H1 (cell line): ENCODE measurements around the gene NTN1. TPM values are rescaled to one million over a fixed set of nuclear protein-coding genes. Genes with fewer than 3 reads are reported as not detected.

Experiments
- CTCF ChIA-PET: fragments of 300-600 bp; sonication (Branson Sonifier 250); formaldehyde crosslinking; loops from one replicate; lab custom pipeline; 2021; ENCODE audit not compliant: partially characterized antibody; lab: Charles Lee
- POLR2A ChIA-PET: fragments of 300-600 bp; sonication (Branson Sonifier 250); formaldehyde crosslinking; loops from one replicate; lab custom pipeline; 2021; ENCODE audit warnings: inconsistent platforms; ENCODE audit not compliant: partially characterized antibody; lab: Charles Lee
- DNase-seq, 2 experiments: peaks; one replicate each; pipeline versions ENCODE4 v3.0.0 to v3.0.0-alpha.2; 2010 to 2022; ENCODE audit warnings: low spot score in 2 of 2, low read depth in 1 of 2, mixed read lengths in 1 of 2
- FAIRE-seq: peaks from 2 replicates; lab custom pipeline; 2011; peaks lifted over from hg19 to GRCh38; lab: Jason Lieb, UNC
- H2AFZ ChIP-seq: 2 replicates; pipeline ENCODE4 v1.8.1; 2012; ENCODE audit warnings: low read length, inconsistent platforms
- H2AK5ac ChIP-seq: 2 replicates; pipeline ENCODE4 v1.6.1; 2013; ENCODE audit warnings: low read depth, low read length
- H2BK120ac ChIP-seq: replicated peaks from 2 replicates; pipeline ENCODE3; 2013; ENCODE audit warnings: low read depth, low read length, inconsistent platforms
- H2BK12ac ChIP-seq: 2 replicates; pipeline ENCODE4 v1.6.1; 2013; ENCODE audit warnings: low read depth, low read length
- H2BK15ac ChIP-seq: 2 replicates; pipeline ENCODE4 v1.6.1; 2013; ENCODE audit warnings: low read length
- H2BK20ac ChIP-seq: 2 replicates; pipeline ENCODE4 v1.6.1; 2013; ENCODE audit warnings: low read length
- H2BK5ac ChIP-seq: 2 replicates; pipeline ENCODE4 v1.6.1; 2013; ENCODE audit warnings: low read depth, low read length
- H3K14ac ChIP-seq: 2 replicates; pipeline ENCODE4 v1.6.1; 2013; ENCODE audit warnings: inconsistent platforms; ENCODE audit not compliant: insufficient read length
- H3K18ac ChIP-seq: 2 replicates; pipeline ENCODE4 v1.6.1; 2013; ENCODE audit warnings: low read length; ENCODE audit errors: extremely low read depth
- H3K23ac ChIP-seq: 2 replicates; pipeline ENCODE4 v1.6.1; 2013; ENCODE audit warnings: inconsistent platforms; ENCODE audit not compliant: insufficient read length
- H3K23me2 ChIP-seq: 2 replicates; pipeline ENCODE4 v1.6.1; 2013; ENCODE audit warnings: low read depth, low read length
- H3K27ac ChIP-seq: 2 replicates; pipeline ENCODE4 v1.6.1; 2011; ENCODE audit warnings: low read depth, low read length, inconsistent platforms
- H3K27me3 ChIP-seq, 4 experiments: replicated peaks in 1 of 4; 1 replicate in 1 of 4; 2 replicates in 3 of 4; pipeline versions ENCODE4 v1.6.1 to v1.8.1; 2011 to 2013; ENCODE audit warnings: low read length in 3 of 4, mild to moderate bottlenecking in 3 of 4, inconsistent platforms in 2 of 4, mixed read lengths in 2 of 4, moderate library complexity in 1 of 4; ENCODE audit not compliant: control insufficient read depth in 3 of 4, insufficient read depth in 3 of 4; ENCODE audit errors: extremely low read depth in 1 of 4
- H3K36me3 ChIP-seq, 4 experiments: 2 replicates each; pipeline versions ENCODE4 v1.6.1 to v1.8.1; 2011 to 2013; ENCODE audit warnings: mild to moderate bottlenecking in 4 of 4, low read length in 3 of 4, moderate library complexity in 2 of 4, control low read depth in 1 of 4, inconsistent platforms in 1 of 4; ENCODE audit not compliant: insufficient read depth in 4 of 4, control insufficient read depth in 2 of 4
- H3K4ac ChIP-seq: replicated peaks from 2 replicates; pipeline ENCODE3; 2013; ENCODE audit warnings: low read length, low read depth, mixed read lengths, inconsistent platforms; ENCODE audit not compliant: insufficient read length
- H3K4me1 ChIP-seq, 4 experiments: replicated peaks in 1 of 4; 1 replicate in 1 of 4; 2 replicates in 3 of 4; pipeline versions ENCODE4 v1.6.1 to v1.8.1; 2011 to 2013; ENCODE audit warnings: low read length in 3 of 4, inconsistent platforms in 2 of 4, mixed read lengths in 1 of 4; ENCODE audit not compliant: insufficient read depth in 4 of 4, control insufficient read depth in 3 of 4
- H3K4me2 ChIP-seq, 2 experiments: 2 replicates each; pipeline versions ENCODE4 v1.6.1 to v1.8.1; 2011 to 2013; ENCODE audit warnings: low read depth in 2 of 2, low read length in 2 of 2, control low read depth in 1 of 2, inconsistent platforms in 1 of 2, mild to moderate bottlenecking in 1 of 2; ENCODE audit not compliant: insufficient read depth in 1 of 2
- H3K4me3 ChIP-seq, 4 experiments: fragments of 200-600, 300-600 bp in 1 of 4; sonication (generic), shearing (Covaris generic), sonication (Bioruptor Twin) in 1 of 4; 2 replicates each; pipeline versions ENCODE4 v1.5.1 to v1.8.1; 2011 to 2016; ENCODE audit warnings: low read length in 4 of 4, low read depth in 3 of 4, control low read depth in 2 of 4, inconsistent platforms in 2 of 4, mild to moderate bottlenecking in 2 of 4, mixed read lengths in 1 of 4, moderate library complexity in 1 of 4; ENCODE audit not compliant: insufficient read depth in 2 of 4; ENCODE audit errors: extremely low read depth in 1 of 4
- H3K56ac ChIP-seq: replicated peaks from 2 replicates; pipeline ENCODE3; 2013; ENCODE audit warnings: low read depth, mild to moderate bottlenecking, mixed read lengths, low read length, inconsistent platforms; ENCODE audit not compliant: insufficient read length
- H3K79me1 ChIP-seq: 2 replicates; pipeline ENCODE4 v1.6.1; 2013; ENCODE audit warnings: low read depth, low read length, control low read depth
- H3K79me2 ChIP-seq, 2 experiments: 2 replicates each; pipeline versions ENCODE4 v1.6.1 to v1.8.1; 2012 to 2013; ENCODE audit warnings: low read length in 2 of 2, mild to moderate bottlenecking in 2 of 2, inconsistent platforms in 1 of 2; ENCODE audit not compliant: insufficient read depth in 2 of 2, control insufficient read depth in 1 of 2
- H3K9ac ChIP-seq, 4 experiments: replicated peaks in 1 of 4; 1 replicate in 1 of 4; 2 replicates in 3 of 4; pipeline versions ENCODE4 v1.6.1 to v1.8.1; 2011 to 2013; ENCODE audit warnings: low read depth in 3 of 4, low read length in 3 of 4, control low read depth in 2 of 4, mild to moderate bottlenecking in 2 of 4, moderate library complexity in 2 of 4, inconsistent platforms in 1 of 4; ENCODE audit errors: extremely low read depth in 1 of 4
- H3K9me3 ChIP-seq, 2 experiments: 2 replicates each; pipeline versions ENCODE4 v1.6.1 to v1.8.1; 2012 to 2013; ENCODE audit warnings: mild to moderate bottlenecking in 2 of 2, moderate library complexity in 2 of 2, control low read depth in 1 of 2, inconsistent platforms in 1 of 2, low read depth in 1 of 2, low read length in 1 of 2, mixed read lengths in 1 of 2; ENCODE audit not compliant: insufficient read depth in 2 of 2
- H4K20me1 ChIP-seq, 2 experiments: replicated peaks in 1 of 2; 2 replicates each; pipeline versions ENCODE3 to v1.8.1; 2011 to 2013; ENCODE audit warnings: inconsistent platforms in 2 of 2, low read length in 2 of 2, mild to moderate bottlenecking in 1 of 2; ENCODE audit not compliant: insufficient read depth in 2 of 2, control insufficient read depth in 1 of 2
- H4K5ac ChIP-seq: 2 replicates; pipeline ENCODE4 v1.6.1; 2013; ENCODE audit warnings: low read length, low read depth, mixed read lengths, inconsistent platforms; ENCODE audit not compliant: insufficient read length
- H4K8ac ChIP-seq: 2 replicates; pipeline ENCODE4 v1.8.0; 2013; ENCODE audit warnings: mild to moderate bottlenecking, moderate library complexity, low read length, inconsistent platforms; ENCODE audit not compliant: insufficient read depth; ENCODE audit errors: extremely low read depth
- H4K91ac ChIP-seq: replicated peaks from 2 replicates; pipeline ENCODE3; 2013; ENCODE audit warnings: low read length, mixed read lengths, inconsistent platforms; ENCODE audit not compliant: insufficient read length
- CHD1 ChIP-seq: IDR thresholded peaks from 2 replicates; pipeline ENCODE4 v1.6.1; 2012; ENCODE audit warnings: low read depth, low read length, improper control_type of control experiment
- CREB1 ChIP-seq: IDR thresholded peaks from 2 replicates; pipeline ENCODE4 v1.6.1; 2012; ENCODE audit warnings: inconsistent platforms
- EGR1 ChIP-seq: IDR thresholded peaks from 2 replicates; pipeline ENCODE4 v1.6.1; 2011; ENCODE audit warnings: low read depth, low read length, borderline replicate concordance
- EP300 ChIP-seq, 2 experiments: IDR thresholded peaks; 1 replicate in 1 of 2; 2 replicates in 1 of 2; pipeline ENCODE4 v1.6.1; 2011 to 2012; ENCODE audit warnings: low read depth in 2 of 2, low read length in 2 of 2, mild to moderate bottlenecking in 2 of 2, borderline replicate concordance in 1 of 2, inconsistent platforms in 1 of 2, moderate library complexity in 1 of 2
- FOSL1 ChIP-seq: IDR thresholded peaks from 2 replicates; pipeline ENCODE4 v1.6.1; 2011; ENCODE audit warnings: mild to moderate bottlenecking, low read depth, low read length, moderate library complexity; ENCODE audit not compliant: insufficient read depth
- GABPA ChIP-seq: IDR thresholded peaks from 2 replicates; pipeline ENCODE4 v1.6.1; 2011; ENCODE audit warnings: mild to moderate bottlenecking, low read length, moderate library complexity, borderline replicate concordance; ENCODE audit not compliant: insufficient read depth
- HDAC2 ChIP-seq, 2 experiments: fragments of 300-600 bp in 1 of 2; sonication (generic) in 1 of 2; IDR thresholded peaks; 2 replicates each; pipeline ENCODE4 v1.6.1; 2011 to 2012; ENCODE audit warnings: low read depth in 2 of 2, low read length in 2 of 2, mild to moderate bottlenecking in 2 of 2, moderate library complexity in 2 of 2, borderline replicate concordance in 1 of 2, inconsistent platforms in 1 of 2
- HDAC6 ChIP-seq: IDR thresholded peaks from one replicate; pipeline ENCODE4 v1.7.1; 2012; ENCODE audit warnings: low read depth, mild to moderate bottlenecking, inconsistent platforms, low read length, moderate library complexity
- MAFK ChIP-seq: IDR thresholded peaks from 2 replicates; pipeline ENCODE4 v1.6.1; 2012; ENCODE audit warnings: low read depth, mild to moderate bottlenecking, improper control_type of control experiment, low read length
- POU5F1 ChIP-seq: IDR thresholded peaks from 2 replicates; pipeline ENCODE4 v1.6.1; 2011; ENCODE audit warnings: low read depth, mild to moderate bottlenecking, low read length, moderate library complexity
- RAD21 ChIP-seq, 2 experiments: IDR thresholded peaks in 1 of 2; conservative IDR thresholded peaks in 1 of 2; 2 replicates each; pipeline ENCODE4 v1.6.1; 2011; ENCODE audit warnings: low read depth in 2 of 2, low read length in 2 of 2, improper control_type of control experiment in 1 of 2, inconsistent platforms in 1 of 2, mild to moderate bottlenecking in 1 of 2, moderate library complexity in 1 of 2
- RFX5 ChIP-seq: IDR thresholded peaks from 2 replicates; pipeline ENCODE4 v1.6.1; 2011; ENCODE audit warnings: low read depth, low read length, improper control_type of control experiment, borderline replicate concordance
- SIX5 ChIP-seq: IDR thresholded peaks from 2 replicates; pipeline ENCODE4 v1.6.1; 2011; ENCODE audit warnings: mild to moderate bottlenecking, low read depth, low read length
- TCF12 ChIP-seq: IDR thresholded peaks from 2 replicates; pipeline ENCODE4 v1.6.1; 2011; ENCODE audit warnings: low read depth, mild to moderate bottlenecking, low read length
- WGBS, 2 experiments: shearing (Covaris generic) in 1 of 2; methylation state at CpG; one replicate each; pipeline versions ENCODE4 v1.1.6 to v1.1.7; 2013 to 2015; ENCODE audit warnings: low lambda C conversion rate in 2 of 2, mixed read lengths in 2 of 2, inconsistent platforms in 1 of 2, low coverage in 1 of 2, missing lambda C conversion rate in 1 of 2; ENCODE audit not compliant: insufficient replicate concordance in 2 of 2, insufficient coverage in 1 of 2, insufficient read length in 1 of 2; ENCODE audit errors: extremely low coverage in 1 of 2, missing lambda C conversion rate in 1 of 2; 5-methylcytosine and 5-hydroxymethylcytosine counted together
- polyA plus RNA-seq, 7 experiments: library from polyadenylated mRNA; depleted of rRNA in 3 of 7; stranded (reverse) in 5 of 7; unstranded in 2 of 7; fragments of >200 nt in 5 of 7; fragments of 200-250 nt in 2 of 7; gene quantifications; 1 replicate in 5 of 7; 2 replicates in 1 of 7; 4 replicates in 1 of 7; pipeline versions ENCODE4 v1.2.1 to v1.2.3, GENCODE V29; 2011 to 2013; ENCODE audit warnings: missing spikeins in 2 of 7, mixed read lengths in 2 of 7
- total RNA-seq: library from RNA; stranded (reverse); fragmentation: NEBNext Ultra II Directional; extraction: Animal tissue kit (Norgen Biotek cat#: 25700); gene quantifications from 2 replicates; pipeline ENCODE4 v1.2.1, GENCODE V29; 2021

Gene NTN1
- total and polyA plus RNA-seq, 2 of the 8 experiments (the other 6 are each of a cell fraction or from before 2014, with no cell fraction given), result 2.0 to 2.3 TPM

GRCh38 chr17:9127340-9127739 is 106.0 kb downstream of the NTN1 start:
- H3K79me1 ChIP-seq, result no peaks in the 10 kb centered on the region
- no peak overlapping the region for H3K23ac ChIP-seq
- no peak overlapping the region for H2BK12ac ChIP-seq
- H3K4me1 ChIP-seq, result no peaks in the 10 kb centered on the region
- H4K8ac ChIP-seq, result no peak overlapping the region
- peak overlapping the region; percentile 78 for H4K91ac ChIP-seq
- H3K27me3 ChIP-seq, result no peaks in the 10 kb centered on the region
- H2BK120ac ChIP-seq, result no peak overlapping the region
- DNase-seq (no peak), FAIRE-seq (no peak)
- no peak overlapping the region; a peak in 1 of 7 replicates for H3K9ac ChIP-seq
- H3K4me3 ChIP-seq, result no peak overlapping the region
- no peaks in the 10 kb centered on the region for H3K9me3 ChIP-seq
- H3K56ac ChIP-seq, result no peak overlapping the region
- no peak overlapping the region for H2BK15ac ChIP-seq
- ChIA-PET POLR2A (interaction anchor here (1.2 to 1.5 kb wide), 2 partner anchors 19 to 40 kb away, joined by 3 read pairs; no protein-coding TSS in a partner anchor), CTCF (interaction anchor here (0.8 to 3.9 kb wide), 5 partner anchors 12 to 165 kb away, joined by 3 to 12 read pairs (median 4); no protein-coding TSS in a partner anchor)
- no peak overlapping the region for H3K27ac ChIP-seq
- peak overlapping the region; percentile 35 for H3K4ac ChIP-seq
- H2BK5ac ChIP-seq, result 0 out of 2 replicates have a peak overlapping the region, but pooled peaks have one; percentile 39
- WGBS, 2 experiments, result 92% methylated on average over 7 of the region's 7 CpGs; no CpG with 5 or more reads in 1 of the 2 experiments
- no peak overlapping the region for H2AFZ ChIP-seq
- H3K4me2 ChIP-seq, result no peak overlapping the region
- H4K20me1 ChIP-seq, result no peaks in the 10 kb centered on the region
- H2AK5ac ChIP-seq, result peak overlapping the region; percentile 65; the same call in 1 of the 2 replicates
- no peaks in the 10 kb centered on the region for H3K23me2 ChIP-seq
- H3K14ac ChIP-seq, result no peak overlapping the region
- no peaks in the 10 kb centered on the region for H3K36me3 ChIP-seq
- H3K79me2 ChIP-seq, result no peaks in the 10 kb centered on the region
- H2BK20ac ChIP-seq, result no peak overlapping the region
- H4K5ac ChIP-seq, result no peak overlapping the region
- H3K18ac ChIP-seq, result 0 out of 2 replicates have a peak overlapping the region, but pooled peaks have one; percentile 19
- no peak for TF ChIP-seq CREB1
- TF ChIP-seq CHD1, result no peak
- TF ChIP-seq POU5F1, result no peak
- no peak for TF ChIP-seq HDAC2 (IDR thresholded peaks at IDR 0.05; ENCODE audit: borderline replicate concordance in 1 of 2, low read depth in 2 of 2, low read length in 2 of 2)
- no peak for TF ChIP-seq EP300 (IDR thresholded peaks at IDR 0.05; ENCODE audit: borderline replicate concordance in 1 of 2, low read depth in 2 of 2, low read length in 2 of 2)
- no peak for TF ChIP-seq RAD21 (IDR thresholded peaks at IDR 0.05 in 1 of 2, conservative IDR thresholded peaks at IDR 0.05 in 1 of 2; ENCODE audit: low read depth in 2 of 2, low read length in 2 of 2)
- TF ChIP-seq EGR1, result no peak
- no peak for TF ChIP-seq MAFK
- TF ChIP-seq SIX5, result no peak
- no peak for TF ChIP-seq TCF12
- TF ChIP-seq GABPA, result no peak
- TF ChIP-seq HDAC6, result no peak
- TF ChIP-seq FOSL1, result no peak
- no peak for TF ChIP-seq RFX5
